HepG2 (cell line): Measurements from ENCODE around the gene B3GNT2. TPM values are rescaled to one million over a fixed set of nuclear protein-coding genes. Genes with fewer than 3 reads are reported as not detected.

Experiments
- AFF4 ChIP-seq: sonication (generic); formaldehyde crosslinking; IDR thresholded peaks from 2 replicates; pipeline ENCODE4 v1.4.0; 2020; ENCODE audit warnings: missing genetic modification reagents
- BRD4 ChIP-seq: sonication (generic); formaldehyde crosslinking; IDR thresholded peaks from 2 replicates; pipeline ENCODE4 v1.4.0; 2020; ENCODE audit warnings: missing genetic modification reagents
- CREB3 ChIP-seq: sonication (generic); formaldehyde crosslinking; IDR thresholded peaks from 2 replicates; pipeline ENCODE4 v1.5.0; 2020; ENCODE audit warnings: missing genetic modification reagents
- FOSL2 ChIP-seq: sonication (generic); formaldehyde crosslinking; IDR thresholded peaks from 2 replicates; pipeline ENCODE4 v1.4.0; 2020; ENCODE audit warnings: missing genetic modification reagents
- FOXK2 ChIP-seq: fragments of 450-650 bp; IDR thresholded peaks from 2 replicates; pipeline ENCODE4 v1.6.1; 2016
- IKZF5 ChIP-seq: IDR thresholded peaks from 2 replicates; pipeline ENCODE4 v1.6.1; 2018; ENCODE audit warnings: missing genetic modification reagents, mild to moderate bottlenecking, missing compliant biosample characterization
- PAX8 ChIP-seq: sonication (generic); formaldehyde crosslinking; IDR thresholded peaks from 2 replicates; pipeline ENCODE4 v1.8.0; 2022; ENCODE audit warnings: mild to moderate bottlenecking, missing genetic modification reagents, borderline replicate concordance
- PCBP1 ChIP-seq: fragments of 200-400 bp; formaldehyde crosslinking; IDR thresholded peaks from 2 replicates; pipeline ENCODE4 v1.6.1; 2017; ENCODE audit warnings: mild to moderate bottlenecking, low read depth, low read length, borderline replicate concordance
- POLR2A ChIP-seq, 2 experiments: IDR thresholded peaks; 2 replicates each; pipeline ENCODE4 v1.6.1; 2011; ENCODE audit warnings: low read depth in 2 of 2, low read length in 2 of 2, mild to moderate bottlenecking in 1 of 2, moderate library complexity in 1 of 2; ENCODE audit not compliant: insufficient read depth in 1 of 2
- SAFB2 ChIP-seq: sonication (generic); formaldehyde crosslinking; IDR thresholded peaks from 2 replicates; pipeline ENCODE4 v1.5.1; 2020; ENCODE audit warnings: missing genetic modification reagents, low read depth, mild to moderate bottlenecking, borderline replicate concordance
- TBX3 ChIP-seq: fragments of 450-650 bp; IDR thresholded peaks from 2 replicates; pipeline ENCODE4 v1.6.1; 2017; ENCODE audit warnings: antibody characterized with exemption, mild to moderate bottlenecking, inconsistent platforms, borderline replicate concordance
- TCF12 ChIP-seq, 2 experiments: fragments of 450-650 bp in 1 of 2; sonication (generic) in 1 of 2; formaldehyde crosslinking in 1 of 2; IDR thresholded peaks; 2 replicates each; pipeline versions ENCODE4 v1.6.1 to v1.8.0; 2017 to 2022; ENCODE audit warnings: antibody characterized with exemption in 1 of 2, mild to moderate bottlenecking in 1 of 2, missing genetic modification reagents in 1 of 2, moderate library complexity in 1 of 2
- ZNF282 ChIP-seq: fragments of 450-650 bp; IDR thresholded peaks from 2 replicates; pipeline ENCODE4 v1.6.1; 2018; ENCODE audit not compliant: partially characterized antibody
- ZNF468 ChIP-seq: sonication (generic); formaldehyde crosslinking; IDR thresholded peaks from 2 replicates; pipeline ENCODE4 v1.8.0; 2022; ENCODE audit warnings: mild to moderate bottlenecking, moderate library complexity, missing genetic modification reagents
- ZNF572 ChIP-seq: sonication (generic); formaldehyde crosslinking; IDR thresholded peaks from 2 replicates; pipeline ENCODE4 v1.5.1; 2020; ENCODE audit warnings: mild to moderate bottlenecking, missing genetic modification reagents
- ZNF773 ChIP-seq: sonication (generic); formaldehyde crosslinking; IDR thresholded peaks from 2 replicates; pipeline ENCODE4 v1.4.0; 2020; ENCODE audit warnings: missing genetic modification reagents, borderline replicate concordance
- polyA plus RNA-seq, 8 experiments: library from polyadenylated mRNA; depleted of rRNA in 3 of 8; stranded (reverse) in 7 of 8; unstranded in 1 of 8; fragments of >200 nt; fragmentation: Illumina TruSeq in 4 of 8; extraction: Trizol in 4 of 8; gene quantifications; 2 replicates each; pipeline versions ENCODE4 v1.2.1 to v1.2.3, GENCODE V29; 2011 to 2016; ENCODE audit warnings: low read depth in 4 of 8, missing spikeins in 1 of 8, mixed read lengths in 1 of 8; ENCODE audit not compliant: insufficient read depth in 1 of 8
- total RNA-seq, 5 experiments: library from RNA; depleted of rRNA; stranded (reverse); fragments of >200 nt; fragmentation: Illumina TruSeq; extraction: Trizol; gene quantifications; 2 replicates each; pipeline ENCODE4 v1.2.3, GENCODE V29; 2016; ENCODE audit warnings: low read depth in 1 of 5
- TF ChIP-seq, protein P1 (sequence below): sonication (generic); formaldehyde crosslinking; IDR thresholded peaks from 2 replicates; pipeline ENCODE4 v1.4.0; 2020; ENCODE audit warnings: mild to moderate bottlenecking, missing genetic modification reagents, borderline replicate concordance

The B3GNT2 gene
- total and polyA plus RNA-seq, 2 of the 13 experiments (the other 11 are each of a cell fraction or from before 2014, with no cell fraction given): 26.3 to 28.5 TPM

DNA sequence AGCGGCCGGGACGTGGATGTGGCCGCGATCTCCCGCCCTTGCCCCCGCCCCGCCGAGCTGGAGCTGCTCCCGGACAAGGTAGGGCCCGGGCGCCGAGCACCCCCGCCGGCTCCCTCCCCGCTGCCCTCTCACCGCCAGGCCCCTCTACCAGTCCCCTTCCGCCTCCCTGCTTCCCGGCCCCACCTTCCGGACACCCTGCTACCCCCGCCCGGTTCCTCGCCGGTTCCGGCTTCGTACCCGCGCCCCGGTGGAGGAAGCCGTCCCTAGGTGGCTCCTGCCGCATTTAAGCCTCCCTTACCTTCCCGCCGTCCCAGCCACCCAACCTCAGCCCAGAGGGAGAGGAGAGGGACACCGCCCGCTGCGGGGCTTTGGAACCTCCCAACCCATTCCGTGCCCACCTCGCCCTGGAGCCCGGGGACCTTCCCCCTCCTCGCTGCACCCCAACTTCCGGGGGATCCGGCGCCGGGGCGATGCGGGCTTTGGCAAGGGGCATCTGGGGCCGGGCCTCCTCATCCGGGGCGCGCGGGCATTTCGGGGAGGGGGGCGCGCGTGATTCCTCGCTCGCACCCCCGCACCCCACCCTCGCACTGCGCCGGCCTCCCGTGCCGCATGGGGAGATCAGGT, 475 bp downstream of the B3GNT2 start (continued):
- TF ChIP-seq POLR2A (IDR thresholded peaks at IDR 0.05; ENCODE audit: insufficient read depth in 1 of 2, low read depth in 2 of 2, low read length in 2 of 2) (peak in 1 of 2 experiments; percentile 2; a peak in 1 of 4 replicates), CREB3 (CRISPR knock-in tag) (0 out of 2 replicates have a peak, but pooled peaks have one; percentile 43), TBX3 (no peak), ZNF773 (CRISPR knock-in tag) (0 out of 2 replicates have a peak, but pooled peaks have one; percentile 43), AFF4 (no peak), IKZF5 (CRISPR knock-in tag) (0 out of 2 replicates have a peak, but pooled peaks have one; percentile 27), ZNF468 (CRISPR knock-in tag) (peak; percentile 88; the same call in 1 of the 2 replicates), PAX8 (CRISPR knock-in tag) (peak; percentile 56; the same call in 1 of the 2 replicates), TCF12 (IDR thresholded peaks at IDR 0.05) (no peak), TCF12 (CRISPR knock-in tag; IDR thresholded peaks at IDR 0.05) (peak; percentile 77; the same call in 1 of the 2 replicates), BRD4 (no peak), SAFB2 (peak; percentile 50), ZNF282 (no peak), PCBP1 (peak; percentile 87; the same call in 1 of the 2 replicates), FOXK2 (no peak), FOSL2 (CRISPR knock-in tag) (0 out of 2 replicates have a peak, but pooled peaks have one; percentile 1), ZNF572 (peak; percentile 85; the same call in 1 of the 2 replicates)
- TF ChIP-seq, protein P1, sequence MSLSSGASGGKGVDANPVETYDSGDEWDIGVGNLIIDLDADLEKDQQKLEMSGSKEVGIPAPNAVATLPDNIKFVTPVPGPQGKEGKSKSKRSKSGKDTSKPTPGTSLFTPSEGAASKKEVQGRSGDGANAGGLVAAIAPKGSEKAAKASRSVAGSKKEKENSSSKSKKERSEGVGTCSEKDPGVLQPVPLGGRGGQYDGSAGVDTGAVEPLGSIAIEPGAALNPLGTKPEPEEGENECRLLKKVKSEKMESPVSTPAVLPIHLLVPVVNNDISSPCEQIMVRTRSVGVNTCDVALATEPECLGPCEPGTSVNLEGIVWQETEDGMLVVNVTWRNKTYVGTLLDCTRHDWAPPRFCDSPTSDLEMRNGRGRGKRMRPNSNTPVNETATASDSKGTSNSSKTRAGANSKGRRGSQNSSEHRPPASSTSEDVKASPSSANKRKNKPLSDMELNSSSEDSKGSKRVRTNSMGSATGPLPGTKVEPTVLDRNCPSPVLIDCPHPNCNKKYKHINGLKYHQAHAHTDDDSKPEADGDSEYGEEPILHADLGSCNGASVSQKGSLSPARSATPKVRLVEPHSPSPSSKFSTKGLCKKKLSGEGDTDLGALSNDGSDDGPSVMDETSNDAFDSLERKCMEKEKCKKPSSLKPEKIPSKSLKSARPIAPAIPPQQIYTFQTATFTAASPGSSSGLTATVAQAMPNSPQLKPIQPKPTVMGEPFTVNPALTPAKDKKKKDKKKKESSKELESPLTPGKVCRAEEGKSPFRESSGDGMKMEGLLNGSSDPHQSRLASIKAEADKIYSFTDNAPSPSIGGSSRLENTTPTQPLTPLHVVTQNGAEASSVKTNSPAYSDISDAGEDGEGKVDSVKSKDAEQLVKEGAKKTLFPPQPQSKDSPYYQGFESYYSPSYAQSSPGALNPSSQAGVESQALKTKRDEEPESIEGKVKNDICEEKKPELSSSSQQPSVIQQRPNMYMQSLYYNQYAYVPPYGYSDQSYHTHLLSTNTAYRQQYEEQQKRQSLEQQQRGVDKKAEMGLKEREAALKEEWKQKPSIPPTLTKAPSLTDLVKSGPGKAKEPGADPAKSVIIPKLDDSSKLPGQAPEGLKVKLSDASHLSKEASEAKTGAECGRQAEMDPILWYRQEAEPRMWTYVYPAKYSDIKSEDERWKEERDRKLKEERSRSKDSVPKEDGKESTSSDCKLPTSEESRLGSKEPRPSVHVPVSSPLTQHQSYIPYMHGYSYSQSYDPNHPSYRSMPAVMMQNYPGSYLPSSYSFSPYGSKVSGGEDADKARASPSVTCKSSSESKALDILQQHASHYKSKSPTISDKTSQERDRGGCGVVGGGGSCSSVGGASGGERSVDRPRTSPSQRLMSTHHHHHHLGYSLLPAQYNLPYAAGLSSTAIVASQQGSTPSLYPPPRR (CRISPR knock-in tag): peak; percentile 47; the same call in 1 of the 2 replicates
